Measurements from ENCODE around the gene LRRC59.

LRRC59 gene

DNA sequence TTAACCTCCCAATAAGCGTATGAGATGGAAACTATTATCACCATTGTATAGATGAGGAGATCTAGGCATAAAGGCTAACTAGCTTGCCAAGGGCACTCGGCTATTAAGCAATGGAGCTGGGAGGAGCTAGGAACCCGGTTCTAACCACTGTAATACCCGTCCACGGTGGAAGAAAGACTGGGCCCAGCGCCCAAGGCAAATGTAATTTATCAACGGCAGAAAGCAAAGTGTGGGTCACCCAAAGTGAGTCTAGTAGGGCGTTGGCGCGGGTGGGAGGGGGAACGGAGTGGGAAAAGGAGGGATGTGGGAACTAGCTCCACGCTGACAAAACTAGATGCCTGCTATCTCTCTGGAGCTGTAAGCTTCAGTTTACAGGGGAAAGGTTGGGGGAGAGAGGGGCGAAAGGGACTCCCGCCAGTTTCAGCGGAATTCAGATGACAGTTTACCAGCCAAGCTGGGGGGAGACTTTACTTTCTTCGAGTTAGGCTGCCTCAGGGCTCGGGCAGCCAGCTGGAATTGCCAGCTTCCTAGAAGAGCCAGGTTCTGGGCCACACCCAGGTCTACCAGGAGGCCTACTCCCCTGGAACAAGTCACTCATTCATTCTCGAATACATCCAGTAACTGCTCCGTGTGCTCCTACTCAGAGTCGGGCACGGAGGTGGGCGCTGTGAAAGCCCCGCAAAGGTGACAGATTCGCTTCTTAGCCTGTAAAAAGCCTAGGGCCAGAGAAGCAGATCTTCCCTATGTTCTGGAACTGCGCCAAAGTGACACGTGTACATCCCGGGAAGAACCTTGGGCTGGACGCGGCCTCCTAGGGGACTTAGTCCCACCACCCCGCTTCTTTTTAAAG lies 837 bp downstream of the LRRC59 start:
- no peak for TF ChIP-seq CTCF (IDR thresholded peaks at IDR 0.05; ENCODE audit: control insufficient read depth, insufficient read depth, low read depth, low read length, missing control alignments)
- peak; percentile 17 for DNase-seq (ENCODE audit: low read depth)
- peak overlapping the region; percentile 87 for H3K4me3 ChIP-seq (ENCODE audit: control insufficient read depth, low read depth, low read length)

GRCh38 chr17:50394711-50395110 lies 2.6 kb downstream of the LRRC59 start:
- H3K4me3 ChIP-seq (ENCODE audit: control insufficient read depth, low read depth, low read length), result peak overlapping the region; percentile 87
- DNase-seq (ENCODE audit: low read depth), result no peak
- TF ChIP-seq CTCF (IDR thresholded peaks at IDR 0.05; ENCODE audit: control insufficient read depth, insufficient read depth, low read depth, low read length, missing control alignments), result no peak

GRCh38 chr17:50393700-50394099 lies 3.6 kb downstream of the LRRC59 start:
- H3K4me3 ChIP-seq (ENCODE audit: control insufficient read depth, low read depth, low read length), result no peak overlapping the region
- no peak for DNase-seq (ENCODE audit: low read depth)
- no peak for TF ChIP-seq CTCF (IDR thresholded peaks at IDR 0.05; ENCODE audit: control insufficient read depth, insufficient read depth, low read depth, low read length, missing control alignments)

DNA sequence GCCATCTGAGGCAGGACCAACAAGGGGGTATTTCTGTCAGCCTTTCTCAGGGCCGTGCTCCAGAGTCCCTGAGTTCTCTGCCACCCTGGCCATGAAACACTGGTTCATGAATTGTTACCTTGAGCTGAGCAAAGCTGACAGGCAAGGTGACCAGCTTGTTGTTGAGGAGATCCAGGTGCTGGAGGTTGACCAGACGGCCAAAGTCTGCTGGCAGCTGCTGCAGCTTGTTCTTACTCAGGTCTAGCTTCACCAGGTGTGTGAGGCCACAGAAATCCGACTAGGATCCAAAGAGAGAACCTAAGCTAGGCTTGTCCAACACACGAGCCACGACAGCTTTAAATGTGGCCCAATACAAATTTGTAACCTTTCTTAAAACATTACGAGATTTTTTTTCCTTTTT lies 4.7 kb downstream of the LRRC59 start:
- DNase-seq (ENCODE audit: low read depth), result no peak
- no peak for TF ChIP-seq CTCF (IDR thresholded peaks at IDR 0.05; ENCODE audit: control insufficient read depth, insufficient read depth, low read depth, low read length, missing control alignments)
- no peak overlapping the region for H3K4me3 ChIP-seq (ENCODE audit: control insufficient read depth, low read depth, low read length)

DNA sequence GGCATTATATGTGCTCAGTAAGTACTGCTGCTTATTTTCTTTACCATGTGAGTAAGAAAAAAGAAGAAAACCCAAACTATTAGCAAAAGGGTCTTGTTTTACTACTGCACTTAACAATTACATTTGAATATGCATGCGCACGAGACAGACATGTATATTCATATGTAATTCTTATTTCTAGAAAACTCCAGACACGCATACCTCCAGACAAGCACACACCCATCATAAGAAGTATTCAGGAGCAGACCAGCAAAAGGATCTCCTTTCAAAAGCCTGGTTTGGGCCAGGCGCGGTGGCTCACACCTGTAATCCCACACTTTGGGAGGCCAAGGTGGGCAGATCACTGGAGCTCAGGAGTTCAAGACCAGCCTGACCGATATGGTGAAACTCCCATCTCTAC lies 7.8 kb downstream of the LRRC59 start:
- H3K4me3 ChIP-seq (ENCODE audit: control insufficient read depth, low read depth, low read length), result no peak overlapping the region
- TF ChIP-seq CTCF (IDR thresholded peaks at IDR 0.05; ENCODE audit: control insufficient read depth, insufficient read depth, low read depth, low read length, missing control alignments), result no peak
- no peak for DNase-seq (ENCODE audit: low read depth)

GRCh38 chr17:50388728-50389127 lies 8.6 kb downstream of the LRRC59 start:
- no peak overlapping the region for H3K4me3 ChIP-seq (ENCODE audit: control insufficient read depth, low read depth, low read length)
- no peak for DNase-seq (ENCODE audit: low read depth)
- no peak for TF ChIP-seq CTCF (IDR thresholded peaks at IDR 0.05; ENCODE audit: control insufficient read depth, insufficient read depth, low read depth, low read length, missing control alignments)
